MM.1S (cell line): ENCODE measurements around the gene TACC2.
"Not testable (repeated sequence)": the region's sequence is repeated elsewhere in the genome, so short reads cannot be mapped to it uniquely, and the experiment has no call there.

ENCODE experiments used
- DNase-seq: peaks from one replicate; pipeline ENCODE4 v3.0.0-alpha.2; 2015
- H2AFZ ChIP-seq: fragments of 300-600 bp; sonication (generic); 2 replicates; pipeline ENCODE4 v1.6.0; 2016; ENCODE audit warnings: antibody characterized with exemption, low read length
- H3F3A ChIP-seq: fragments of 300-600 bp; sonication (generic); 2 replicates; pipeline ENCODE4 v1.6.1; 2016; ENCODE audit warnings: mild to moderate bottlenecking, antibody characterized with exemption, low read length, moderate library complexity, mixed read lengths; ENCODE audit not compliant: insufficient read depth
- H3K27ac ChIP-seq: fragments of 300-600 bp; sonication (generic); 2 replicates; pipeline ENCODE4 v1.5.1; 2016; ENCODE audit warnings: mild to moderate bottlenecking, low read length
- H3K27me3 ChIP-seq: fragments of 300-600 bp; sonication (generic); replicated peaks from 2 replicates; pipeline ENCODE4 v1.6.0; 2016; ENCODE audit warnings: low read length; ENCODE audit not compliant: insufficient read depth
- H3K36me3 ChIP-seq: fragments of 300-600 bp; sonication (generic); replicated peaks from 2 replicates; pipeline ENCODE4 v1.6.1; 2016; ENCODE audit warnings: mild to moderate bottlenecking, low read length, mixed read lengths; ENCODE audit not compliant: insufficient read depth
- H3K4me1 ChIP-seq: fragments of 300-600 bp; sonication (generic); 2 replicates; pipeline ENCODE4 v1.6.1; 2016; ENCODE audit warnings: low read length, mixed read lengths
- H3K4me2 ChIP-seq: fragments of 300-600 bp; sonication (generic); 2 replicates; pipeline ENCODE4 v1.6.0; 2016; ENCODE audit warnings: low read depth, low read length
- H3K4me3 ChIP-seq: fragments of 300-600 bp; sonication (generic); 2 replicates; pipeline ENCODE4 v1.5.1; 2016; ENCODE audit warnings: low read length, mixed read lengths
- H3K79me2 ChIP-seq: fragments of 300-600 bp; sonication (generic); 2 replicates; pipeline ENCODE4 v1.6.1; 2016; ENCODE audit warnings: mixed run types, low read length, mixed read lengths
- H3K9ac ChIP-seq: fragments of 300-600 bp; sonication (generic); 2 replicates; pipeline ENCODE4 v1.6.1; 2016; ENCODE audit warnings: low read length, mixed read lengths
- H3K9me2 ChIP-seq: fragments of 300-600 bp; sonication (generic); replicated peaks from 2 replicates; pipeline ENCODE4 v1.6.1; 2016; ENCODE audit warnings: mild to moderate bottlenecking, low read length, mixed read lengths; ENCODE audit not compliant: insufficient read depth
- H3K9me3 ChIP-seq: fragments of 300-600 bp; sonication (generic); replicated peaks from 2 replicates; pipeline ENCODE4 v1.6.1; 2016; ENCODE audit warnings: mild to moderate bottlenecking, low read length, mixed read lengths; ENCODE audit not compliant: insufficient read depth
- H4K20me1 ChIP-seq: fragments of 300-600 bp; sonication (generic); 2 replicates; pipeline ENCODE4 v1.6.1; 2016; ENCODE audit warnings: mild to moderate bottlenecking, low read length, moderate library complexity, mixed read lengths; ENCODE audit not compliant: insufficient read depth
- EZH2 ChIP-seq: fragments of 300-600 bp; sonication (generic); optimal IDR thresholded peaks from 2 replicates; pipeline ENCODE3; 2017; ENCODE audit warnings: low read depth, mild to moderate bottlenecking, antibody characterized with exemption, low read length, mixed read lengths
- EZH2phosphoT487 ChIP-seq: fragments of 300-600 bp; sonication (generic); IDR thresholded peaks from 2 replicates; pipeline ENCODE4 v1.6.1; 2018; ENCODE audit warnings: antibody characterized with exemption, low read length
- TF ChIP-seq, protein P1 (sequence below): fragments of 300-600 bp; sonication (generic); IDR thresholded peaks from 2 replicates; pipeline ENCODE4 v1.5.1; 2016; ENCODE audit warnings: antibody characterized with exemption, low read length, mixed read lengths

Gene TACC2

DNA sequence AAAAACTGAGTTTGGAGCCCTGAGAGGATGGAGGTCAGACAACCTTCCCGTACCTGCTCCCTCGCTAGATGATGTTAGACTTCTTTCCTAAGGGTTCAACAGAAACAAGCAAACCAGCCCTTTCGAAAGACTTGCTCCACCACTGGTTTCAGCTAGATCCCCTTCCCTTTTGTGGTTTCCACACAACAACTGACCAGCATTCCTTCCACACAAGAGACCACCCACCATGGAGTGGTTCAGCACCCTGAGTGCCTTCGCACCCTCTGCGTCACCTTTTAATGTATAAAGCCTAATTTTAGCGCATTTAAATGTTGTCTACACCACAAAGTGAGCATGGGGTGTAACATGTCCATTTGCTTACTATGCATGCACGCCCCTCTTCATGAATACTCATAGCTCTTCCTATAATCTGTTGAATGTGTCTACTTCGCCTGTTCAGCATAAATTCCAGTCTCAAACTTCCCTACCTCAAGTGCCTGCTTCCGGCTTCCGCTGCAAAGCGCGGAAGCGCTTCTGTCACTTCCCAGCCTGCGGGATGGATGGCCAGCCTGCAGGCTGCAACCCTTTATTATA is 69.0 kb downstream of the TACC2 start:
- no peak for DNase-seq
- TF ChIP-seq, protein P1, sequence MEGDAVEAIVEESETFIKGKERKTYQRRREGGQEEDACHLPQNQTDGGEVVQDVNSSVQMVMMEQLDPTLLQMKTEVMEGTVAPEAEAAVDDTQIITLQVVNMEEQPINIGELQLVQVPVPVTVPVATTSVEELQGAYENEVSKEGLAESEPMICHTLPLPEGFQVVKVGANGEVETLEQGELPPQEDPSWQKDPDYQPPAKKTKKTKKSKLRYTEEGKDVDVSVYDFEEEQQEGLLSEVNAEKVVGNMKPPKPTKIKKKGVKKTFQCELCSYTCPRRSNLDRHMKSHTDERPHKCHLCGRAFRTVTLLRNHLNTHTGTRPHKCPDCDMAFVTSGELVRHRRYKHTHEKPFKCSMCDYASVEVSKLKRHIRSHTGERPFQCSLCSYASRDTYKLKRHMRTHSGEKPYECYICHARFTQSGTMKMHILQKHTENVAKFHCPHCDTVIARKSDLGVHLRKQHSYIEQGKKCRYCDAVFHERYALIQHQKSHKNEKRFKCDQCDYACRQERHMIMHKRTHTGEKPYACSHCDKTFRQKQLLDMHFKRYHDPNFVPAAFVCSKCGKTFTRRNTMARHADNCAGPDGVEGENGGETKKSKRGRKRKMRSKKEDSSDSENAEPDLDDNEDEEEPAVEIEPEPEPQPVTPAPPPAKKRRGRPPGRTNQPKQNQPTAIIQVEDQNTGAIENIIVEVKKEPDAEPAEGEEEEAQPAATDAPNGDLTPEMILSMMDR: no peak
- TF ChIP-seq EZH2 (no peak), EZH2phosphoT487 (no peak)
- Histone ChIP-seq H3K4me3 (no peak overlapping the region), H2AFZ (no peak overlapping the region), H3K9me3 (no peaks in the 10 kb centered on the region), H3K9ac (no peak overlapping the region), H3K4me2 (no peak overlapping the region), H4K20me1 (no peaks in the 10 kb centered on the region), H3K4me1 (no peaks in the 10 kb centered on the region), H3K36me3 (no peaks in the 10 kb centered on the region), H3K79me2 (no peaks in the 10 kb centered on the region), H3K27ac (no peak overlapping the region), H3K27me3 (no peaks in the 10 kb centered on the region), H3F3A (no peaks in the 10 kb centered on the region), H3K9me2 (no peaks in the 10 kb centered on the region)

DNA sequence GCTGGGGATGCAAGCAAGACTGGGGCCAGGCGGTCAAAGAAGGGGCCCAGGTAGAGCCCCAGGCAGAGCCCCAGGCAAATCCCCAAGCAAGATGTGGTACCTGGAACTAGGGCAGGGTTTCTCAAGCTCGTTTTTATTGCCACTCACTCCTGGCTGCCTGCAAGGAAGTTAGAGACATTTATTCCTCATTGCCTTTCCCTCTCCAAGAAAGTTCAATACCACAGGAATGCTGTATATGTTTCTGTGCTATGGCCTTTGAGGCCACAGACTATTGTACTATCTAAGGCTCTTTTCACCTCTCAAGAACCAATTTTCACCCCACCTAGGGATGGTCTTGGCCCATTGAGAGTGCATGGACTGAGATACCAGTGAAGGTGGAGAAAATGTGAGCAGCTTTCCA is 71.3 kb downstream of the TACC2 start:
- H3K4me2 ChIP-seq: no peak overlapping the region
- no peak overlapping the region for H3K4me3 ChIP-seq
- no peaks in the 10 kb centered on the region for H3F3A ChIP-seq
- no peaks in the 10 kb centered on the region for H3K36me3 ChIP-seq
- no peaks in the 10 kb centered on the region for H3K79me2 ChIP-seq
- H3K27me3 ChIP-seq: no peaks in the 10 kb centered on the region
- TF ChIP-seq EZH2phosphoT487: no peak
- TF ChIP-seq, protein P1: no peak
- no peak for TF ChIP-seq EZH2
- no peaks in the 10 kb centered on the region for H4K20me1 ChIP-seq
- no peak overlapping the region for H3K9ac ChIP-seq
- H3K9me2 ChIP-seq: no peaks in the 10 kb centered on the region
- DNase-seq: no peak
- H3K9me3 ChIP-seq: no peaks in the 10 kb centered on the region
- no peak overlapping the region for H2AFZ ChIP-seq
- H3K27ac ChIP-seq: no peak overlapping the region
- H3K4me1 ChIP-seq: no peaks in the 10 kb centered on the region

DNA sequence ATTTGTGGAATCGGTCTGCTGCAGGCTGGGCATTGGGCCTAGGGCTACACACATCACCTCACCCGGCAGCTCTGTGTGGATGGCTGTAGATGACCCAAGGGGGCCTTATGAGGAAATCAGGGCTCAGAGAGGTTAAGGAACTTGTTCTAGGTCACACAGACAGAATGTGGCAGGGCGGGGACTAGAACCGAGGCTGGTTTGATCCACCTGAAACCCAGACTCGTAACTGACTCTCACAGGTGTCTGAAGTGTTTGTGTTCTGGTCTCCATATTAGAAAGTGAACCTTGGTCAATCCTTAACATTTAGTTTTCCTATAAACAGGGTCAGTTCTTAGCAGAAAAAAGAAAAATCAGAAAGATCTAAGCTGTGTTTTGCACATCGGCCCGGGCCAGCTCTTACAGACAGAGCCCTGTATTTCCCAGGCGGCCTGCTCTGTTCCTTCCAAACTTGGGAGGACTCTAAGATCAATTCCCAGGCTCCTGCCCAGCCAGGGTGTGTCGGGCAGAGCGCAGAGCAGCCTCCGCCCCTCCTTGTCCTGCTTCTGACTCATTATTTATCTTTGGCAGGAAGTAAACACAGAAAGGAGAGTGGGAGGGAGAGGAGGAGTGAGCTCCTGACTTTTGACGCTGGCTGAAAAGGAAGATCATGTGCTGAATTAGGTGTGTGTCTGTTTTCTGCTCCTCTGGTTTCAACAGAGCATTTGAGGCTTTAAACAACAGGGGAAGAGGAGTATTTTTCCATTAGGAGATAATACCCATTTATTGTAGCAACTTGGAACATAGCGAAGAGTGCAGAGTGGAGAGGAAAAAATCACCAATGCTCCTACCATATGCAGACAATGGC is 74.1 kb downstream of the TACC2 start:
- Histone ChIP-seq H3K9ac (no peak overlapping the region), H3K9me3 (no peaks in the 10 kb centered on the region), H3K36me3 (no peaks in the 10 kb centered on the region), H3K27ac (no peak overlapping the region), H4K20me1 (no peaks in the 10 kb centered on the region), H3K4me3 (no peak overlapping the region), H3K4me2 (no peak overlapping the region), H3F3A (no peaks in the 10 kb centered on the region), H2AFZ (no peak overlapping the region), H3K27me3 (no peaks in the 10 kb centered on the region), H3K4me1 (no peaks in the 10 kb centered on the region), H3K79me2 (no peaks in the 10 kb centered on the region), H3K9me2 (no peaks in the 10 kb centered on the region)
- TF ChIP-seq EZH2phosphoT487 (no peak), EZH2 (no peak)
- TF ChIP-seq, protein P1: no peak
- DNase-seq: no peak

DNA sequence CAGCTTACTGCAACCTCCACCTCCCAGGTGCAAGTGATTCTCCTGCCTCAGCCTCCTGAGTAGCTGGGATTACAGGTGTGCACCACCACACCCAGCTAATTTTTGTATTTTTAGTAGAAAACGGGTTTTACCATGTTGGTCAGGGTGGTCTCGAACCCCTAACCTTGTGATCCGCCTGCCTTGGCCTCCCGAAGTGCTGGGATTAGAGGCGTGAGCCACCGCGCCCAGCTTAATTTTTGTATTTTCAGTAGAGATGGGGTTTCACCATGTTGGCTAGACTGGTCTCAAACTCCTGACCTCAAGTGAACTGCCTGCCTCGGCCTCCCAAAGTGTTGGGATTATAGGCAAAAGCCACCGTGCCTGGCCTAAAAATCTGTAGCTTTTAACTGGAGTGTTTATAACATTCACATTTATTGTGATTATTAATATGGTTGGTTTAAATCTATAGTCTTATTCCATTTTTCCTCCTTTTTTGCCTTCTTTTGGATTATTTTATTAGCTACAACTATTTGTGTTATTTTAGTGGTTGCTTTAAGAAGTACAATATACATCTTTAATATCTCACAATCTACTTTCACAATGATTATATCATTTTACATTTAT is 77.5 kb downstream of the TACC2 start:
- H3F3A ChIP-seq, DNase-seq, H3K27ac ChIP-seq, H2AFZ ChIP-seq, H3K4me1 ChIP-seq, H3K36me3 ChIP-seq, H3K9me2 ChIP-seq, H3K4me2 ChIP-seq, H3K4me3 ChIP-seq, H3K27me3 ChIP-seq, H3K9me3 ChIP-seq, H3K79me2 ChIP-seq, H4K20me1 ChIP-seq, H3K9ac ChIP-seq: not testable (repeated sequence)
